ENCODE measurements around the gene P2RY2.
"Not testable (repeated sequence)": the region's sequence is repeated elsewhere in the genome, so short reads cannot be mapped to it uniquely, and the experiment has no call there.

The P2RY2 gene

GRCh38 chr11:73228268-73229134 lies 10.4 kb downstream of the P2RY2 start:
- no peak for DNase-seq (ENCODE audit: low read depth)

- DNase-seq (ENCODE audit: low read depth) = no peak
Observed at GRCh38 chr11:73229321-73229895, 11.3 kb downstream of the P2RY2 start.

- DNase-seq (ENCODE audit: low read depth) = no peak
Observed at GRCh38 chr11:73229896-73230875, 12.1 kb downstream of the P2RY2 start.

GRCh38 chr11:73230931-73231330 lies 12.8 kb downstream of the P2RY2 start:
- no peak for DNase-seq (ENCODE audit: low read depth)

GRCh38 chr11:73232487-73232886 lies 14.4 kb downstream of the P2RY2 start:
- DNase-seq (ENCODE audit: low read depth) = not testable (repeated sequence)

- DNase-seq (ENCODE audit: low read depth) = no peak
Observed at GRCh38 chr11:73233211-73233610, 15.1 kb downstream of the P2RY2 start.

DNA sequence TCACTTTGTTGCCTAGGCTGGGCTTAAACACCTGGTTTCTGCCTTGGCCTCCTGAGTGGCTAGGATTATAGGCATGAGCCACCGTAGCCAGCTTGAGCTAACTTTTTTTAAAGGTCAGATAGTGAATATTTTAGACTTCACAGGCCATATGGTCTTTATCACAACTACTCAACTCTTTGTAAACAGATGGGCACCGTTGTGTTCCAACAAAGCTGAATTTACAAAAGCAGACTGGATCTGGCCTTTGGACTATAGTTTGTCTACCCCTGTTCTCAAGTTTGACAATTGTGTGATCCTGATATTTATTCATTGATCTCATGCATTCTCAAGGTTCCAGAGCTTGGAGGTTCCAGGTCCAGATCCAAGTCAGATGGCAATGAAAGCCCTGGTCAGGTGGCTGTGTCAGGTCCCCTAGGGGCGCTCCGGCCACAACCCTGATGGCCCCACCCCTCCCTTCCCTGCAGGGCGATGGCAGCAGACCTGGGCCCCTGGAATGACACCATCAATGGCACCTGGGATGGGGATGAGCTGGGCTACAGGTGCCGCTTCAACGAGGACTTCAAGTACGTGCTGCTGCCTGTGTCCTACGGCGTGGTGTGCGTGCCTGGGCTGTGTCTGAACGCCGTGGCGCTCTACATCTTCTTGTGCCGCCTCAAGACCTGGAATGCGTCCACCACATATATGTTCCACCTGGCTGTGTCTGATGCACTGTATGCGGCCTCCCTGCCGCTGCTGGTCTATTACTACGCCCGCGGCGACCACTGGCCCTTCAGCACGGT lies 15.8 kb downstream of the P2RY2 start:
- no peak for DNase-seq (ENCODE audit: low read depth)

DNA sequence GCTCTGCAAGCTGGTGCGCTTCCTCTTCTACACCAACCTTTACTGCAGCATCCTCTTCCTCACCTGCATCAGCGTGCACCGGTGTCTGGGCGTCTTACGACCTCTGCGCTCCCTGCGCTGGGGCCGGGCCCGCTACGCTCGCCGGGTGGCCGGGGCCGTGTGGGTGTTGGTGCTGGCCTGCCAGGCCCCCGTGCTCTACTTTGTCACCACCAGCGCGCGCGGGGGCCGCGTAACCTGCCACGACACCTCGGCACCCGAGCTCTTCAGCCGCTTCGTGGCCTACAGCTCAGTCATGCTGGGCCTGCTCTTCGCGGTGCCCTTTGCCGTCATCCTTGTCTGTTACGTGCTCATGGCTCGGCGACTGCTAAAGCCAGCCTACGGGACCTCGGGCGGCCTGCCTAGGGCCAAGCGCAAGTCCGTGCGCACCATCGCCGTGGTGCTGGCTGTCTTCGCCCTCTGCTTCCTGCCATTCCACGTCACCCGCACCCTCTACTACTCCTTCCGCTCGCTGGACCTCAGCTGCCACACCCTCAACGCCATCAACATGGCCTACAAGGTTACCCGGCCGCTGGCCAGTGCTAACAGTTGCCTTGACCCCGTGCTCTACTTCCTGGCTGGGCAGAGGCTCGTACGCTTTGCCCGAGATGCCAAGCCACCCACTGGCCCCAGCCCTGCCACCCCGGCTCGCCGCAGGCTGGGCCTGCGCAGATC lies 16.5 kb downstream of the P2RY2 start:
- no peak for DNase-seq (ENCODE audit: low read depth)

DNA sequence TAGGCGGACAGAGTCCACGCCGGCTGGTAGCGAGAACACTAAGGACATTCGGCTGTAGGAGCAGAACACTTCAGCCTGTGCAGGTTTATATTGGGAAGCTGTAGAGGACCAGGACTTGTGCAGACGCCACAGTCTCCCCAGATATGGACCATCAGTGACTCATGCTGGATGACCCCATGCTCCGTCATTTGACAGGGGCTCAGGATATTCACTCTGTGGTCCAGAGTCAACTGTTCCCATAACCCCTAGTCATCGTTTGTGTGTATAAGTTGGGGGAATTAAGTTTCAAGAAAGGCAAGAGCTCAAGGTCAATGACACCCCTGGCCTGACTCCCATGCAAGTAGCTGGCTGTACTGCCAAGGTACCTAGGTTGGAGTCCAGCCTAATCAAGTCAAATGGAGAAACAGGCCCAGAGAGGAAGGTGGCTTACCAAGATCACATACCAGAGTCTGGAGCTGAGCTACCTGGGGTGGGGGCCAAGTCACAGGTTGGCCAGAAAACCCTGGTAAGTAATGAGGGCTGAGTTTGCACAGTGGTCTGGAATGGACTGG lies 17.2 kb downstream of the P2RY2 start:
- no peak for DNase-seq (ENCODE audit: low read depth)

DNA sequence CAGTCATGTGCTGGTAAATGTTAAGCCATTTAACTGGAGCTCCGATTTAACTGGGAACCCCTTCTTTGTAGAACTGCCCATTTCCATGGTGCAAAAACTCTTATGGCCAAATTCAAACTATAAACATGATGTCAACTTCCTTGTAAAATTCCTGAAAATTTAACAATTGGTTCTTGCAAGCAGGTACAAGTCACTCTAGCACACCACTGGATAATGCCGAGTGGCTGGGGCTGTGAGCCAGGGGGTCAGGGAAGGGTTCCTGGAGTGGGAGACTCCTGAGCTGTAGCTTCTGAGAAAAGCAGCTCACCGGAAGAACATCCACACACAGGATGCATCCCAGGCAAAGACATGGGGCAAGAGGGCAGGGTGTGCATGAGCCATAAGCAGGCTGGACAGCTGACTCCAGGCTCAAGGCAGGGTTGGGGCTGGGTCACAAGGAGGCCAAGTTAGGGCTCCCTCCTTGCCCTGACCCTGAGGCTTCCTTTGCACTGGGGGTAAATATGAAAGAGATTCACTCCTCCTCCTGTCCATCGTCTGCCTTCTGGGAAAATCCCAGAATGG lies 18.2 kb downstream of the P2RY2 start:
- DNase-seq (ENCODE audit: low read depth) = no peak

- DNase-seq (ENCODE audit: low read depth) = no peak
Observed at GRCh38 chr11:73236854-73237253, 18.8 kb downstream of the P2RY2 start.

- no peak for DNase-seq (ENCODE audit: low read depth)
Observed at GRCh38 chr11:73237471-73238290, 19.6 kb downstream of the P2RY2 start.

- DNase-seq (ENCODE audit: low read depth) = no peak
Observed at GRCh38 chr11:73239111-73239521, 21.0 kb downstream of the P2RY2 start.

- DNase-seq (ENCODE audit: low read depth) = no peak
Observed at GRCh38 chr11:73239571-73240189, 21.6 kb downstream of the P2RY2 start.

DNA sequence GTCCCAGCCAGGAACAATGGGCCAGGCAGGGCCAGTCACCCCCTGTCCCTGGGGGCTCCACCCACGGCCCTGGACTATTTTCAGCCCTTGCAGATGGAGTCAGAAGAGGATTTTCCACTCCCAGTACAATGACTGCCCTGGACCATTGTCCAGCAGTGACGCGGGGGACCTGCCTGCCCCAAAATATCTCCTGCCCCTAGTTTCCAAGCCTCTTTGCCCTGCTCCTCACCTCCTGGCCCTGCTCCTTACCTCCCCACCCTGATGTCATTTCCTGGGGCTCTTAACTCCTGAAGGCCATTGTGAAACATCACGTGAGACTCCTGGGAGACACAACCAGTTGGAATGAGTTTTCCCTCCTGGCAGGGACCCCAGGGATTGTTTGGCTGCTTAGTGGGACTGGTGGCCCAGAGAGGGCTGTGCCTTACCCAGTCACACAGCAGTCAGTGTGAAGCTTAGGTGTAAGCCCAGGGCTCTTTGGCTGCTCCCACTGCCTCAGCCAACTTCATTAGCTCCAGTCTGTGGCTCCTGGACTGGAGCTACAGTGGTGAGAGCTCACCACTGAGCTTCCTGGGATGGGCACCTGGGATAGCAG lies 22.2 kb downstream of the P2RY2 start:
- DNase-seq (ENCODE audit: low read depth) = no peak

- DNase-seq (ENCODE audit: low read depth) = no peak
Observed at GRCh38 chr11:73241300-73241699, 23.2 kb downstream of the P2RY2 start.

DNA sequence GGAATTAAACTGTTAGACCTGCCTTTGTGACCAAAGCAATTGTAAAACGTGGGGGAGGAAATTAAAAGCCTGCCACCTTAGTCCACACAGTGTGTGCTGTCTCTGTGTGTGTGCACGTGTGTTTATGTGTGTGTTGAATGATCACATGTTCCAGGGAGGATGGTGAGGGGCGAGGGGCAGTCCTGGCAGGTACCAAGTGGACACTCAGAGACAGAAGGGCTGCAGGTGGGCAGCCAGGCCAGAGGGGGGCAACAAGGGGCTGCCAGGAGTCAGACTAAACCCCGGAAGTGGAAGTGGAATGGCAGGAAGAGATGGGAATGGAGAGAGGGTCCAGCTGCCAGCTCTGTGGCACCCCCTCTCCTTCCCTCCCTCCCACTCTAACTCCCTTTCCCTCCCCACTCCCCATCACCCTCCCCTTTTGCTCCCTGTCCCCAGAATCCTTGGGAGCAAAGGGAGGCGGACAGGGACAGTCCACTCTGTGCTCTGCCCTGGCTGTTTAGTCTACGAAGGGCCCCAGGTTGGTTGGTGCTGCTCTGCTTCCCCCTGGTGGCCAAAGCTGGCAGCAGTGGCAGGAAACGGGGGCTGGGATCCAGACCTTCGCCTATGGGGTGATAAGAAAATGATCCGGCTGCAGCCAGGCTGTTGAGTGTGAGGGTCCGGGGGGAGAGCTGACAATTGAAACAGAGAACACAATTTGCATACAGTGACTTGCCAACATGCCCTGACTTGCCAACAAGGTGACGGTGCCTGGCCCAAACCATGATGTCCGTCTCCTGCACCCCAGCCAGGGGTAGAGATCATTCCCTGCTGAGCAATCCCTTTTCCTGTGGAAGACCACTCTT lies 24.4 kb downstream of the P2RY2 start:
- peak; percentile 64 for DNase-seq (ENCODE audit: low read depth)

DNA sequence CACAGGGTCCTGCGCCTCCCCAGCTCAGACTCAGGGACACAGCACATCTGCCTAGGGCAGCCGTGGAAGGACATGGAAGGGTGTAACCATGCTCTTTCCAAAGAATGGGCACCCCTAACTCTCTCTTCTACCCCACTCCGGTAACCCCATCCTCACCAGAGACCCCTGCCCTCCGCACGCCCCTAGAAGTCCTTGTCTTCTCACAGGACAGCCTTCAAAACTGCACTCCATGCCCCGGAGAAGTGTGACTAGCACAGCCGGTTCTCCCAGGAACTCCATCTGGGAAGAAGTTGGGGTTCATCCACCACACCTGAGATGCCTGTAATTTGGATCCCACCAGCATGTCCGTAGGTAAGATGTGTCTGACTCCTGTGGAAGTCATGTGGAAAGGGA lies 25.0 kb downstream of the P2RY2 start:
- no peak for DNase-seq (ENCODE audit: low read depth)
